OCI-M2 (cell line): ENCODE results near the gene PIP4K2A.
"Not testable (repeated sequence)": the region's sequence is repeated elsewhere in the genome, so short reads cannot be mapped to it uniquely, and the experiment has no call there.

ENCODE experiments used
- DNase-seq: peaks from one replicate; lab custom pipeline; 2025; ENCODE audit not compliant: unreplicated experiment; lab: John Stamatoyannopoulos, UW

Gene PIP4K2A

GRCh38 chr10:22697101-22697500 lies 17.3 kb downstream of the PIP4K2A start:
- no peak for DNase-seq

GRCh38 chr10:22693860-22694259 lies 20.5 kb downstream of the PIP4K2A start:
- no peak for DNase-seq

- no peak for DNase-seq
Observed at GRCh38 chr10:22693371-22693784, 21.0 kb downstream of the PIP4K2A start.

DNA sequence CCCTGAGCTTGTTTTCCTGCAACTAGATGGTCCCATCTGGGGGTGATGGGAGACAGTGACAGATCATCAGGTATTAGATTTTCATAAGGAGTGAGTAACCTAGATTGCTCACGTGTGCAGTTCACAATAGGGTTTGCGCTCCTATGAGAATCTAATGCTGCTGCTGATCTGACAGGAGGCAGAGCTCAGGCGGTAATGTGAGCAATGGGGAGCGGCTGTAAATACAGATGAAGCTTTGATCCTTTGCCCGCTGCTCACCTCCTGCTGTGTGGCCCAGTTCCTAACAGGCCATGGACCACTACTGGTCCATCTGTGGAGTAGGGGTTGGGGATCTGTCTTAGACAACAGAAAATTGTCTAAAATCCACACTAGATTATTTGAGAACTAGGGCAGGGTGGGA lies 22.3 kb downstream of the PIP4K2A start:
- DNase-seq, result not testable (repeated sequence)

GRCh38 chr10:22690614-22691431 lies 23.6 kb downstream of the PIP4K2A start:
- no peak for DNase-seq

GRCh38 chr10:22690158-22690557 lies 24.2 kb downstream of the PIP4K2A start:
- DNase-seq, result no peak

GRCh38 chr10:22686347-22686746 lies 28.0 kb downstream of the PIP4K2A start:
- DNase-seq, result no peak

- DNase-seq, result no peak
Observed at GRCh38 chr10:22685926-22686325, 28.5 kb downstream of the PIP4K2A start.

- no peak for DNase-seq
Observed at GRCh38 chr10:22684699-22685098, 29.7 kb downstream of the PIP4K2A start.

- DNase-seq, result no peak
Observed at GRCh38 chr10:22683140-22683389, 31.3 kb downstream of the PIP4K2A start.

GRCh38 chr10:22682237-22683139 lies 31.9 kb downstream of the PIP4K2A start:
- no peak for DNase-seq

DNA sequence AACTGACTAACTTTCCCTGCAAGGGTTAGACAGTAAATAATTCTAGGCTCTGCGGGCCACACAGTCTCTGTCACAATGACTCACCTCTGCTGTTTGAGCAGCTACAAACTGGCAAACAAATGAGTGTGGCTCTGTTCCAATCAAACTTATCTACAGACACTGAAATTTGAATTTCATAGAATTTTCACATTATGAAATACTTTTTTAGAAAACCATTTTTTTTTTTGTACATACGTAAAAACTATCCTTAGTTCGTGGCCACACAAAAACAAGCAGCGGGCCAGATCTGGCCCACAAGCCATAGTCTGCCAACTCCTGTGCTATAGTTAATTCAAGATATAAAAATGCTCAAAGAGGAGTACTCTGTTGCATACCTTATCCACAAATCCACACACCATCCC lies 32.6 kb downstream of the PIP4K2A start:
- DNase-seq, result no peak

- no peak for DNase-seq
Observed at GRCh38 chr10:22681301-22681700, 33.1 kb downstream of the PIP4K2A start.

DNA sequence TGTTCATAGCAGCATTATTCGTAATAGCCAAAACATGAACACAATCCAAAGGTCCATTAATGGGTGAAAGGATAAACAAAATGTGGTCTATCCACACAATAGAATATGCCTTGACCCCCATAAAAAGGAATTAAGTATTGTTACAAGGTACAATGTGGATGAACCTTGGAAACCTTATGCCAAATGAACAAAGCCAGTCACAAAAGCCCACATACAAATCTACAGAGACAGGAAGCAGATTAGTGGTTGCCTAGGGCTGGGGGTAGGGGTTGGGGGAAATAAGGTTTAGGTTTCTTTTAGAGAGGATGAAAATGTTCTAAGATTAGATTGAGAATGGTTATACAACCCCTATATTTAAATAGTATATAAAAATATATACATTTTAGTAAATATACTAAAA lies 34.8 kb downstream of the PIP4K2A start:
- DNase-seq, result no peak

GRCh38 chr10:22677333-22677732 lies 37.0 kb downstream of the PIP4K2A start:
- DNase-seq, result no peak

DNA sequence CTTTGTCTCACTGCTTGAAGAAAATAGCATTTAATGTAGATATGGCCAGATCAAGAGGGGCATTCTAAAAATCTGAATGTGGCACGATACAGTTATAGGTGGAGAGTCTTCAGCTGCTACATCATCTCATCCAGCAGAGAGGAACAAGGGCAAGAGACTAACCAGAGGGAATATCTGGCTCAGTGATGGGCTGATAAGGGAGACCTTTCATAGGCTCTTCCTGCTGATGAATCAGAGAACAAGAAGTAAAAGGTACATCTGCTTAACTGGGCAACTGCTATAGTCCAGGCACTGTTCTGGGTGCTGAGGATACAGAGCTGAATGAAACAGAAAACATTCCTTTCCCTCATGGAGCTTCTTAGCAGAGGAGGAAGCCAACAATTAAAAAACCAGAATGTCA lies 37.9 kb downstream of the PIP4K2A start:
- no peak for DNase-seq

- DNase-seq, result no peak
Observed at GRCh38 chr10:22674573-22674930, 39.8 kb downstream of the PIP4K2A start.

DNA sequence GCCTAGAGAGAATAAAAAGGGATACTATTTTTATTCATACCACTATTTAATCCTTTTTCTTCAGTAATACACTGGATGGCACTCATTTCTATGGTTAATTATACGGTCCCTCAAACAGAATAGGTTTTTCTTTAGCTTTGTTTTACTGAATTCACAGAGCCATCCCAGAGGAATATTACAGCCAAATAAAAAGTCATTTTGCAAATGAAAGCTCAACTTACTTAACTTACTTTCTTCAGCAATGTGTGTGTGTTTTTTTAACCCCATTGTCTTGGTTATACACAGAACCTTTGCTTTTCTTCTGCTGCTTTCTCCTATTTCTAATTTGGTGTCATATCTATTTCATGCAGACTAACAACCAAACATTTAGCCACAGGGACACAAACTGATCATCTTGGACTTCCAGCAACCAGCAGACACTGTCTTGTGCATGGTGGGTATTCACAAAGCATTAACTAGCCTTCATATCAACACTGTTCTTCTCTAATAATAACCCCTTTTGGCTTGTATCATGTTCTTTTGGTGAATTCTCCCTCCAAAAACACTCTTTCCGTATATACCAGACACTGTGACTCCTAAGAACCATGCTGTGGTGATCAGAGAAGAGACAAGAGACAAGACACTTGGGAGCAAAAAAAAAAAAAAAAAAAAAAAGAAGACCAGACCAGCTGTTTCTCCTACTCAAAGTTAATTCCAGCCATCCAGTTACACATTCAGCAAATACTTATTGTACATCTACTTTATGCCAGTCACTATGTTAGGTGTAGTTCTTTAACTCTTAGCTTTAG lies 40.4 kb downstream of the PIP4K2A start:
- DNase-seq, result no peak

GRCh38 chr10:22673091-22673392 lies 41.3 kb downstream of the PIP4K2A start:
- DNase-seq, result no peak

- DNase-seq, result no peak
Observed at GRCh38 chr10:22672319-22673090, 41.9 kb downstream of the PIP4K2A start.

DNA sequence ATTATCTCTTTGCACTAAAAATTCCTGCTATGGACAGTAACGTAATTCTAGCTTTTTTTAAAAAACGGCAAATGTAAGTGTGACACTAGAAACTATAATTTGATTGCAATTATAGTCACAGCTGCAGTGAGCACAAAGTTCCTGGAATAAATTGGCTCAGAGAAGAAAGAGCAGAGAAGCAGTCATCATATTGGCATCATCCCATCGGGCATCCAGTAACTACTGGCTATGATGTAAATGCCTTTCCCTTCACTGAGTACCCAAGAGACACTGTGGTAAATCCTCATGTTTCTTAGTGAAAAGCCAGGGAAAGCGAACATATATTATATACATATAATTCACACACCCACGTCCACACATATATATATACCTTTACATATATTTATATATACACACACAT lies 43.6 kb downstream of the PIP4K2A start:
- DNase-seq, result no peak
